HepG2 (cell line): ENCODE measurements around the gene ENTPD6. TPM values are rescaled to one million over a fixed set of nuclear protein-coding genes. Genes with fewer than 3 reads are reported as not detected.

Experiments
- EP300 ChIP-seq, 3 experiments: sonication (generic) in 1 of 3; formaldehyde crosslinking in 1 of 3; IDR thresholded peaks; 2 replicates each; pipeline versions ENCODE4 v1.5.1 to v1.6.1; 2011 to 2020; ENCODE audit warnings: low read depth in 2 of 3, low read length in 2 of 3, borderline replicate concordance in 1 of 3, improper control_type of control experiment in 1 of 3, mild to moderate bottlenecking in 1 of 3, missing genetic modification reagents in 1 of 3, moderate library complexity in 1 of 3
- GLI4 ChIP-seq: sonication (generic); formaldehyde crosslinking; IDR thresholded peaks from 2 replicates; pipeline ENCODE4 v1.5.1; 2020; ENCODE audit warnings: missing genetic modification reagents, mild to moderate bottlenecking, moderate library complexity, borderline replicate concordance
- MEIS2 ChIP-seq: sonication (generic); formaldehyde crosslinking; IDR thresholded peaks from 2 replicates; pipeline ENCODE4 v1.9.0; 2021; ENCODE audit warnings: mild to moderate bottlenecking, missing genetic modification reagents
- POLR2AphosphoS2 ChIP-seq: IDR thresholded peaks from 2 replicates; pipeline ENCODE4 v1.6.1; 2011; ENCODE audit warnings: low read depth, low read length, improper control_type of control experiment
- RBAK ChIP-seq: sonication (generic); formaldehyde crosslinking; IDR thresholded peaks from 2 replicates; pipeline ENCODE4 v1.5.1; 2020; ENCODE audit warnings: mild to moderate bottlenecking, missing genetic modification reagents
- SNAI1 ChIP-seq: sonication (generic); formaldehyde crosslinking; IDR thresholded peaks from 2 replicates; pipeline ENCODE4 v1.5.0; 2020; ENCODE audit warnings: mild to moderate bottlenecking, missing genetic modification reagents, borderline replicate concordance
- TRIM22 ChIP-seq: fragments of 450-650 bp; IDR thresholded peaks from 2 replicates; pipeline ENCODE4 v1.6.1; 2017
- ZFP1 ChIP-seq: IDR thresholded peaks from 2 replicates; pipeline ENCODE4 v1.6.1; 2016
- ZNF101 ChIP-seq: sonication (generic); formaldehyde crosslinking; IDR thresholded peaks from 2 replicates; pipeline ENCODE4 v1.4.0; 2020; ENCODE audit warnings: mild to moderate bottlenecking, low read depth, missing genetic modification reagents, borderline replicate concordance
- ZNF20 ChIP-seq: sonication (generic); formaldehyde crosslinking; IDR thresholded peaks from 2 replicates; pipeline ENCODE4 v1.4.0; 2020; ENCODE audit warnings: mild to moderate bottlenecking, moderate library complexity, missing genetic modification reagents
- ZNF205 ChIP-seq: IDR thresholded peaks from 2 replicates; pipeline ENCODE4 v1.6.1; 2018; ENCODE audit warnings: missing biosample characterization, missing genetic modification reagents
- ZNF337 ChIP-seq: sonication (generic); formaldehyde crosslinking; IDR thresholded peaks from 2 replicates; pipeline ENCODE4 v1.5.1; 2020; ENCODE audit warnings: missing genetic modification reagents, low read depth, mild to moderate bottlenecking, borderline replicate concordance
- ZNF383 ChIP-seq: sonication (generic); formaldehyde crosslinking; IDR thresholded peaks from 2 replicates; pipeline ENCODE4 v1.4.0; 2020; ENCODE audit warnings: missing genetic modification reagents, mild to moderate bottlenecking, borderline replicate concordance
- ZNF615 ChIP-seq: sonication (generic); formaldehyde crosslinking; IDR thresholded peaks from 2 replicates; pipeline ENCODE4 v1.5.0; 2020; ENCODE audit warnings: mild to moderate bottlenecking, missing genetic modification reagents, borderline replicate concordance
- ZNF660 ChIP-seq: sonication (generic); formaldehyde crosslinking; IDR thresholded peaks from 2 replicates; pipeline ENCODE4 v1.5.1; 2020; ENCODE audit warnings: mild to moderate bottlenecking, low read depth, missing genetic modification reagents, borderline replicate concordance
- ZNF776 ChIP-seq: sonication (generic); formaldehyde crosslinking; IDR thresholded peaks from 2 replicates; pipeline ENCODE4 v1.4.0; 2020; ENCODE audit warnings: mild to moderate bottlenecking, missing genetic modification reagents
- ZNF790 ChIP-seq: sonication (generic); formaldehyde crosslinking; IDR thresholded peaks from 2 replicates; pipeline ENCODE4 v1.8.0; 2022; ENCODE audit warnings: missing genetic modification reagents, mild to moderate bottlenecking, borderline replicate concordance
- polyA plus RNA-seq, 8 experiments: library from polyadenylated mRNA; depleted of rRNA in 3 of 8; stranded (reverse) in 7 of 8; unstranded in 1 of 8; fragments of >200 nt; fragmentation: Illumina TruSeq in 4 of 8; extraction: Trizol in 4 of 8; gene quantifications; 2 replicates each; pipeline versions ENCODE4 v1.2.1 to v1.2.3, GENCODE V29; 2011 to 2016; ENCODE audit warnings: low read depth in 4 of 8, missing spikeins in 1 of 8, mixed read lengths in 1 of 8; ENCODE audit not compliant: insufficient read depth in 1 of 8
- total RNA-seq, 5 experiments: library from RNA; depleted of rRNA; stranded (reverse); fragments of >200 nt; fragmentation: Illumina TruSeq; extraction: Trizol; gene quantifications; 2 replicates each; pipeline ENCODE4 v1.2.3, GENCODE V29; 2016; ENCODE audit warnings: low read depth in 1 of 5
- TF ChIP-seq, protein P1 (sequence below): sonication (generic); formaldehyde crosslinking; IDR thresholded peaks from 2 replicates; pipeline ENCODE4 v1.4.0; 2020; ENCODE audit warnings: missing genetic modification reagents; ENCODE audit errors: not compliant biosample characterization
- TF ChIP-seq, protein P2 (sequence below), 2 experiments: fragments of 450-650 bp in 1 of 2; sonication (generic) in 1 of 2; formaldehyde crosslinking; IDR thresholded peaks; 2 replicates each; pipeline versions ENCODE4 v1.5.0 to v1.8.0; 2020 to 2022; ENCODE audit warnings: mild to moderate bottlenecking in 1 of 2, missing genetic modification reagents in 1 of 2
- TF ChIP-seq, protein P3 (sequence below): sonication (generic); formaldehyde crosslinking; conservative IDR thresholded peaks from 2 replicates; pipeline ENCODE4 v1.4.0; 2020; ENCODE audit warnings: missing genetic modification reagents
- TF ChIP-seq, protein P4 (sequence below): sonication (generic); formaldehyde crosslinking; IDR thresholded peaks from 2 replicates; pipeline ENCODE4 v1.4.0; 2020; ENCODE audit warnings: missing genetic modification reagents

The ENTPD6 gene
- total and polyA plus RNA-seq, 2 of the 13 experiments (the other 11 are each of a cell fraction or from before 2014, with no cell fraction given): 164 to 172 TPM

DNA sequence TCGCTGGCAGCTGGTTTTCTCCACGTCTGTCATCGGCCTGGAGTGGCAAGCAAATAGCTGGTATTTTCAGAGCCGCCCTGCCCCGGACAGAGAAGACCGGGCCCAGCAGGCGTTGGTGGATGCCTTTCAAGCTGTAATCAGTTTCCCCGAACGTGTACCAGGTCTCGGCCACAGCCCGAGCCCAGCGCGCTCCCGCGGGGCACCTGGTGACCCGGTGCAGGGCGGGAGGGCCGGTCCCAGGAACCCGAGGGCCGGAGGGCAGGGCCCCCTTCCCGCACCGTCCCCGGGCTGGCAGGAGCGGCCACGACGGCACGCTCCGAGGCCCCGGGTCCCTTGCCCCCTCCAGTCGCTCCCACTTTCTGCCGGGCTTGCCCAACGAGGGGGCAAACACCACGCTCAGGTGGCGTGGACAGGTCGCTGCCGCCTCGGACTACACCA is 52.0 kb downstream of the ENTPD6 start (continued):
- TF ChIP-seq TRIM22: no peak
- peak; percentile 74; the same call in 1 of the 2 replicates for TF ChIP-seq ZNF20 (CRISPR knock-in tag)
- TF ChIP-seq POLR2AphosphoS2: no peak
- no peak; the same call in 1 of the 2 replicates for TF ChIP-seq ZNF790 (CRISPR knock-in tag)
- peak; percentile 23 for TF ChIP-seq ZNF205
- TF ChIP-seq EP300 (IDR thresholded peaks at IDR 0.05; ENCODE audit: low read depth in 2 of 2, low read length in 2 of 2): no peak
- TF ChIP-seq EP300 (CRISPR knock-in tag; IDR thresholded peaks at IDR 0.05; ENCODE audit: borderline replicate concordance): no peak; the same call in 1 of the 2 replicates
- 0 out of 2 replicates have a peak, but pooled peaks have one; percentile 62 for TF ChIP-seq GLI4 (CRISPR knock-in tag)
- no peak for TF ChIP-seq ZNF101
- 0 out of 2 replicates have a peak, but pooled peaks have one; percentile 35 for TF ChIP-seq ZNF615 (CRISPR knock-in tag)
- no peak for TF ChIP-seq ZNF776 (CRISPR knock-in tag)
- TF ChIP-seq, protein P1, sequence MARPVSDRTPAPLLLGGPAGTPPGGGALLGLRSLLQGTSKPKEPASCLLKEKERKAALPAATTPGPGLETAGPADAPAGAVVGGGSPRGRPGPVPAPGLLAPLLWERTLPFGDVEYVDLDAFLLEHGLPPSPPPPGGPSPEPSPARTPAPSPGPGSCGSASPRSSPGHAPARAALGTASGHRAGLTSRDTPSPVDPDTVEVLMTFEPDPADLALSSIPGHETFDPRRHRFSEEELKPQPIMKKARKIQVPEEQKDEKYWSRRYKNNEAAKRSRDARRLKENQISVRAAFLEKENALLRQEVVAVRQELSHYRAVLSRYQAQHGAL (CRISPR knock-in tag): no peak
- TF ChIP-seq ZNF383 (CRISPR knock-in tag): peak; percentile 52; the same call in 1 of the 2 replicates
- TF ChIP-seq ZNF660 (CRISPR knock-in tag): no peak
- peak; percentile 87; the same call in 1 of the 2 replicates for TF ChIP-seq ZNF337 (CRISPR knock-in tag)
- TF ChIP-seq MEIS2 (CRISPR knock-in tag): no peak; the same call in 1 of the 2 replicates
- TF ChIP-seq, protein P2, sequence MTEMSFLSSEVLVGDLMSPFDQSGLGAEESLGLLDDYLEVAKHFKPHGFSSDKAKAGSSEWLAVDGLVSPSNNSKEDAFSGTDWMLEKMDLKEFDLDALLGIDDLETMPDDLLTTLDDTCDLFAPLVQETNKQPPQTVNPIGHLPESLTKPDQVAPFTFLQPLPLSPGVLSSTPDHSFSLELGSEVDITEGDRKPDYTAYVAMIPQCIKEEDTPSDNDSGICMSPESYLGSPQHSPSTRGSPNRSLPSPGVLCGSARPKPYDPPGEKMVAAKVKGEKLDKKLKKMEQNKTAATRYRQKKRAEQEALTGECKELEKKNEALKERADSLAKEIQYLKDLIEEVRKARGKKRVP (CRISPR knock-in tag; IDR thresholded peaks at IDR 0.05): 0 out of 4 replicates have a peak, but pooled peaks of 1 of the 2 experiments have one; percentile 5
- TF ChIP-seq ZFP1: 0 out of 2 replicates have a peak, but pooled peaks have one; percentile 11
- TF ChIP-seq, protein P3, sequence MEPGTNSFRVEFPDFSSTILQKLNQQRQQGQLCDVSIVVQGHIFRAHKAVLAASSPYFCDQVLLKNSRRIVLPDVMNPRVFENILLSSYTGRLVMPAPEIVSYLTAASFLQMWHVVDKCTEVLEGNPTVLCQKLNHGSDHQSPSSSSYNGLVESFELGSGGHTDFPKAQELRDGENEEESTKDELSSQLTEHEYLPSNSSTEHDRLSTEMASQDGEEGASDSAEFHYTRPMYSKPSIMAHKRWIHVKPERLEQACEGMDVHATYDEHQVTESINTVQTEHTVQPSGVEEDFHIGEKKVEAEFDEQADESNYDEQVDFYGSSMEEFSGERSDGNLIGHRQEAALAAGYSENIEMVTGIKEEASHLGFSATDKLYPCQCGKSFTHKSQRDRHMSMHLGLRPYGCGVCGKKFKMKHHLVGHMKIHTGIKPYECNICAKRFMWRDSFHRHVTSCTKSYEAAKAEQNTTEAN: peak; percentile 34; the same call in 1 of the 2 replicates
- TF ChIP-seq, protein P4, sequence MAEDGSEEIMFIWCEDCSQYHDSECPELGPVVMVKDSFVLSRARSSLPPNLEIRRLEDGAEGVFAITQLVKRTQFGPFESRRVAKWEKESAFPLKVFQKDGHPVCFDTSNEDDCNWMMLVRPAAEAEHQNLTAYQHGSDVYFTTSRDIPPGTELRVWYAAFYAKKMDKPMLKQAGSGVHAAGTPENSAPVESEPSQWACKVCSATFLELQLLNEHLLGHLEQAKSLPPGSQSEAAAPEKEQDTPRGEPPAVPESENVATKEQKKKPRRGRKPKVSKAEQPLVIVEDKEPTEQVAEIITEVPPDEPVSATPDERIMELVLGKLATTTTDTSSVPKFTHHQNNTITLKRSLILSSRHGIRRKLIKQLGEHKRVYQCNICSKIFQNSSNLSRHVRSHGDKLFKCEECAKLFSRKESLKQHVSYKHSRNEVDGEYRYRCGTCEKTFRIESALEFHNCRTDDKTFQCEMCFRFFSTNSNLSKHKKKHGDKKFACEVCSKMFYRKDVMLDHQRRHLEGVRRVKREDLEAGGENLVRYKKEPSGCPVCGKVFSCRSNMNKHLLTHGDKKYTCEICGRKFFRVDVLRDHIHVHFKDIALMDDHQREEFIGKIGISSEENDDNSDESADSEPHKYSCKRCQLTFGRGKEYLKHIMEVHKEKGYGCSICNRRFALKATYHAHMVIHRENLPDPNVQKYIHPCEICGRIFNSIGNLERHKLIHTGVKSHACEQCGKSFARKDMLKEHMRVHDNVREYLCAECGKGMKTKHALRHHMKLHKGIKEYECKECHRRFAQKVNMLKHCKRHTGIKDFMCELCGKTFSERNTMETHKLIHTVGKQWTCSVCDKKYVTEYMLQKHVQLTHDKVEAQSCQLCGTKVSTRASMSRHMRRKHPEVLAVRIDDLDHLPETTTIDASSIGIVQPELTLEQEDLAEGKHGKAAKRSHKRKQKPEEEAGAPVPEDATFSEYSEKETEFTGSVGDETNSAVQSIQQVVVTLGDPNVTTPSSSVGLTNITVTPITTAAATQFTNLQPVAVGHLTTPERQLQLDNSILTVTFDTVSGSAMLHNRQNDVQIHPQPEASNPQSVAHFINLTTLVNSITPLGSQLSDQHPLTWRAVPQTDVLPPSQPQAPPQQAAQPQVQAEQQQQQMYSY: peak; percentile 13; the same call in 1 of the 2 replicates
- TF ChIP-seq SNAI1: 0 out of 2 replicates have a peak, but pooled peaks have one; percentile 76
- TF ChIP-seq RBAK: no peak
